Stimulated activated CD4-positive, alpha-beta T cell treated with anti-CD3 and anti-CD28 coated beads, Interleukin-12 subunit alpha, Interleukin-12 subunit beta, amount 100 ng/mL, for 4 hours (primary cell): Measurements from ENCODE around the gene MIX23.

Experiments
- DNase-seq: peaks from one replicate; pipeline ENCODE4 v3.0.0-alpha.2; 2020

Gene MIX23

DNA sequence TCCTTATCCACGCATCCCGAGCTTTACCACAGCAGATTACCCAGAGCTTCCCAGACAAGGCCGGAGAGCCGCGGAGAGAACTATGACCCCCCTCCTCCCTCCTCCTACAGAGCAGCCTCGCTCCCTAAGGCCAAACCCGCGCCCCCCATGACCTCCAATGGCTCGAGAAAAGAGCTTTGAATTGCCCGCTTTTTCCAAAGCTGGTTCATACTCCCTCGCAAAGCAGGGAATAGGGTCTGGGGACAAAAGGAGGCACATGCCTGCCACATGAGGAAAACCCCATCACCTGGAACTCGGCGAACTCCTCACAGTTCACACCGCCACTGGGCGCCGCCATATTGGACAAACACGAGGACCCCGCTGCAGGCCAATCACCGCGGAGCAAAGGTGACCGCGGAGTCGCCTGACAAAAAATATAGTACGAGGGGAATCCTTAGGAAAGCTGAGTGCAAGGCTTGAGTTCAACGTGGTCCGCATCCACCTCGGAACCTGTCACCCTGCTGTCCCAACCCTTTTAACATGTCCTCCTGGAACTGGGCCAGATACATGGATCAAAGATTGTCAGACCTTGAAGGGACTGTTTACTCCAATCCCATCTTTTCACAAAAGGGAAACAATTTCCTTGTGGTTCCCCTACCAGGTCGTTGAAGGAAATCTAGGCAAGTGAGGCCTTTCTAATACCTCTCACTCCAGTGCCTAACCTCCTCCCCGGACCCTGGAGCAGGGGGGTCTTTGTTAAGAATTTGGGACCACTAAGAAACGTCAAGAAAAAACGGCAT, at the start of gene MIX23:
TSS of gene MIX23 (minus strand) at position 344 of the 779 bp plus-strand sequence. CDS start at position 337, 7 bp downstream.
- peak; percentile 83 for DNase-seq

- DNase-seq = no peak
These were observed 47.3 kb upstream of the MIX23 start for GRCh38 chr3:122430371-122430770.

GRCh38 chr3:122427857-122428471, 44.9 kb upstream of the MIX23 start:
- no peak for DNase-seq

- DNase-seq = no peak
These were observed 38.8 kb upstream of the MIX23 start for GRCh38 chr3:122421836-122422235.

DNA sequence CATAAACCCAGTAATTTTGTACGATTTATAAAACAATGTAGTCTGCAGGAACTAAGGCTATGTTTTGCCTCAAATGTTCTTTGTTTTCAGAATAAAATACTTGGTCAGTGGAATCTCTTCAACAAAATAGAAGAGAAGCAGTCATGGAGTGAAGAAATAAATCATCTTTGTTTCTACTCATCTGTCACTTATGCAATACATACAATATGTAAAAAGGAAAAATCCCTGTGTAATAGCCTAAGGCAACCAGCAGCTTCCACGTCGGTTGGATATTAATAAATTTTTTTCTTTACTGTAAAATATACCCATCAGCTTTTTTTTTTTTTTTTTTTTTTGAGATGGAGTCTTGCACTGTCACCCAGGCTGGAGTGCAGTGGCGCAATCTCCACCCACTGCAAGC, 38.1 kb upstream of the MIX23 start:
- no peak for DNase-seq

DNA sequence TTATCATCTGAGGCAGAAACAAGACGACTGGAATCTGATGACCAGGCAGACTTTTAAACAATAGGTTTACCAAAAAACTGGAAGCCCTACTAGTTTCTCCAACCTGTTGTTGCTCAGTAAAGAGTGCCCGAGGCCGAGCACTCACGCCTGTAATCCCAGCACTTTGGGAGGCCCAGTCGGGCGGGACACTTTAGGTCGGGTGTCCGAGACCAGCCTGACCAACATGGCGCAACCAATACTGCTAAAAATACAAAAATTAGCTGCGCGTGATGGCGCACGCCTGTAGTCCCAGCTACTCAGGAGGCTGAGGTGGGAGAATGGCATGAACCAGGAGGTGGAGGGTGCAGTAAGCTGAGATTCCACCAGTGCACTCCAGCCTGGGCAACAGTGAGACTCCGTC, 33.9 kb upstream of the MIX23 start:
- DNase-seq = no peak

GRCh38 chr3:122415762-122416654, 33.0 kb upstream of the MIX23 start, which contains the start of gene WDR5B:
Gene WDR5B, minus strand, starts transcription at chr3:122416062. Its CDS starts 534 bp downstream, at chr3:122415528.
- peak; percentile 97 for DNase-seq

DNA sequence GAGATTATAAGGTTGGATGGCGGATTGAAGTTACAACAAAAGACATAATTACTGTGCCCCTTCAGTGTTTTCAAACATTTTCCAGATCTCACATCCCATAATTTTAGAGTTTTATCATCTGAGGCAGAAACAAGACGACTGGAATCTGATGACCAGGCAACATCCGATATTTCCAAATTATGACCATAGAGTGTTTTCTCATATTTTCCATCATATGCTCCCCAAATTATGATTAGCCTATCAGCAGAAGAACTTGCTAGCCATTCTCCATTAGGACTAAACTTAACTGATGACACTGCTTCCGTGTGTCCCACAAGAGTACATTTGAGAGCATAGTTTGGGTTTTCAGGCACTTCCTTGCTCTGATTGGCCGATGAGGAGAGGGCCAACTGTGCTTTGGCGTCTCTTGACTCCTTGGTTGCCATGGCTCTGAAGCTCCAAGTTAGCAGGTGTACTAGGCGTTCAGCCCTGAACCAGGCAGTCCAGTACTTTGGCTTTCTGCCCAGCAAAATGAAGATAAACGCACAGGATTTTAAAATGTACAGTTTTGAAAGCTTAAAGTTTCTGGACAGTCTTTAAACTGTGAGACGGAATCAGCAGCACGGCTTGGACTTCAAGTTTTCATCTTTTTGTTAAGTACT, 32.2 kb upstream of the MIX23 start:
- DNase-seq = peak; percentile 14

DNA sequence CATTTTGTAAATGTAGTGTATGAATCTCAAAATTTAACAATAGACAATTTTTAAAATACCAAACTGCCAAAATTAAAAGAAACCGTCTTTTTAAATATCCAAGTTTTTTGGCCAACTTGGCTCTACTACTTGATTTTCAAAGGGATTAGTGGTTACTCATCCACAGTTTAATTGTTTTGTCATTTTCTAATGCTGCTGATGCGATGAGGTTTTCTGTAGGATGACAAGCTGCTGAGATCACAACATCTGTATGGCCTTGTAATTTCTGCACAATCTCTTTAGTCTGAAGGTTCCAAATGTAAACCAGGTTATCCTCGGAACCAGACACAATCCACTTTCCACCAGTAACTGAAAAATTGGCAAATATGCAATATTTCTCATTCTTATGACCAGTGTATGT, 31.4 kb upstream of the MIX23 start:
- no peak for DNase-seq

- no peak for DNase-seq
These were observed 27.6 kb upstream of the MIX23 start for GRCh38 chr3:122410639-122411038.

DNA sequence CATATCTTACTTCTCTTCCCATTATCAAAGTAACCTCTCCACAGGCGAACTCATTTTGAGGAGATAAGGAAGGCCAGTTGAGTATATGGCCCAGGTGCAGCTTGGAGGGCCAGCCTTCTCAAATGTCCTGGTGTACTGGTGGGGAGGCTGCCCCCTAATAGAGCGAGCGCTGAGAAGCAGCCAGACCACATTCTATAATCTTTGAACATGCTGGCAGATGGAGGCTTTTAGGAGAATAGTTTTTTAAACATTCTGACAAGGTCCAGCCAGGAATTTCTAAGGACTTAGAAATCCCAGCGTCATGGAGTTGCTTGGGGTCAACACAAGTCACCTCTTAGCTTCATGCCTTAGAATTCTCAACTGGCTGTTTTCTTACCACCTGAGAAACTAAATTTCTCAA, 27.1 kb upstream of the MIX23 start:
- DNase-seq = no peak

GRCh38 chr3:122409446-122409845, 26.4 kb upstream of the MIX23 start:
- no peak for DNase-seq

DNA sequence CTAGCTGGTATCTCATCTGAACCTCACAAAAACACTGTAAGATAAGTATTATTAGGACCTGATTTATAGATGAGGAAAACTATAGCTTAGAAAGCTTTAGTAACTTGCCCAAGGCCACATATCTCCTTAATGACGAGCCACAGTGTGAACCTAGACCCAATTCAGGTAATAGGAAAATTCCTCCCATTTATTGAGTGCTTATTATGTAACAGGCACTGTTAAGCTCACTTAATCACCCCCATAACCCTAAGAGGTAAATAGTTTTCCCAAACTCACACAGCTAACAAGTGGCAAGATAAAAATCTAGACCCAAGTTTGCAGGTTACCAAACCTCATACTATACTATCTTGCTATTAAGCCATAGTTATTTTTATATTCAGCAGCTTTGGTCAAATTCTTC, 24.9 kb upstream of the MIX23 start:
- no peak for DNase-seq

- no peak for DNase-seq
These were observed 23.2 kb upstream of the MIX23 start for GRCh38 chr3:122406198-122406597.

DNA sequence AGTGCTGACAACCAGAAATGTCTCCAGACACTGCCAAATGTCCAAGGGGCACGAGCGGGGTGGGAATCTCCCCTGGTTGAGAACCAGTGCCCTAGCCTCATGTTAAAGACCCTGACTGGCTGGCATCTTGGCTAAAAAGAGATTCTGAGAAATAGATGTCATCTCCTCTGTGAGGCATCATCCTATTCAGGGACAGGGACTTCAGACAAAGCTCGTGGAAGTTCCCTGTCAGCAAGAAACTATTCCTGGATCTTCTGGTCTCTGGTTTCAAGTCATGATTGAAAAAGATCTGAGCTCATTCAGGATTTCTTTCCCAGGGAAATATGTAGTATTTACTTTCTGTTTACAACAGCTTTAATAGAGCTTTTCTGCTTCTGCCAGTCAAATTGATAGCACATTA, 22.0 kb upstream of the MIX23 start:
- DNase-seq = no peak

GRCh38 chr3:122403489-122403888, 20.5 kb upstream of the MIX23 start:
- DNase-seq = no peak

- no peak for DNase-seq
These were observed 15.9 kb upstream of the MIX23 start for GRCh38 chr3:122398920-122399319.

DNA sequence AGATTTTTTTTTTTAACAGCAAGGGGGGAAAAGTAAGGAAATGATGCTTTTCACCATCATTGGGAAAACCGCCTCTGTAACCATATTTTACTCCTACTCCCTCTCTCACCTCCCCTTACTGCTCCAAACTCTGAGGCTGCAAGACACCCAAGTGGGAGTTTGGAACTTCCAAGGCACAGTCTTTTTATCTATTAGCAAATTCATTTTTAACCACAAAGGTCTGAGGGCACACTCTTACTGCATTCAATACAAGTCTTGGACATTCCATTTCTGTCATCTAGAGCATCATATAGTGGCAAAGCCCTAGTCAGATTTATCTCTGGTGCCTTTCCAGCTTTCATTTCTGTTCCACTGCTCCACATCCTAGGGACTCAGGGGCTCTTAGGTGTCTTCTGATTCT, 14.2 kb upstream of the MIX23 start:
- DNase-seq = no peak

- DNase-seq = no peak
These were observed 13.5 kb upstream of the MIX23 start for GRCh38 chr3:122396511-122396910.

GRCh38 chr3:122395582-122395981, 12.6 kb upstream of the MIX23 start:
- no peak for DNase-seq

- no peak for DNase-seq
These were observed 11.1 kb upstream of the MIX23 start for GRCh38 chr3:122394173-122394572.

DNA sequence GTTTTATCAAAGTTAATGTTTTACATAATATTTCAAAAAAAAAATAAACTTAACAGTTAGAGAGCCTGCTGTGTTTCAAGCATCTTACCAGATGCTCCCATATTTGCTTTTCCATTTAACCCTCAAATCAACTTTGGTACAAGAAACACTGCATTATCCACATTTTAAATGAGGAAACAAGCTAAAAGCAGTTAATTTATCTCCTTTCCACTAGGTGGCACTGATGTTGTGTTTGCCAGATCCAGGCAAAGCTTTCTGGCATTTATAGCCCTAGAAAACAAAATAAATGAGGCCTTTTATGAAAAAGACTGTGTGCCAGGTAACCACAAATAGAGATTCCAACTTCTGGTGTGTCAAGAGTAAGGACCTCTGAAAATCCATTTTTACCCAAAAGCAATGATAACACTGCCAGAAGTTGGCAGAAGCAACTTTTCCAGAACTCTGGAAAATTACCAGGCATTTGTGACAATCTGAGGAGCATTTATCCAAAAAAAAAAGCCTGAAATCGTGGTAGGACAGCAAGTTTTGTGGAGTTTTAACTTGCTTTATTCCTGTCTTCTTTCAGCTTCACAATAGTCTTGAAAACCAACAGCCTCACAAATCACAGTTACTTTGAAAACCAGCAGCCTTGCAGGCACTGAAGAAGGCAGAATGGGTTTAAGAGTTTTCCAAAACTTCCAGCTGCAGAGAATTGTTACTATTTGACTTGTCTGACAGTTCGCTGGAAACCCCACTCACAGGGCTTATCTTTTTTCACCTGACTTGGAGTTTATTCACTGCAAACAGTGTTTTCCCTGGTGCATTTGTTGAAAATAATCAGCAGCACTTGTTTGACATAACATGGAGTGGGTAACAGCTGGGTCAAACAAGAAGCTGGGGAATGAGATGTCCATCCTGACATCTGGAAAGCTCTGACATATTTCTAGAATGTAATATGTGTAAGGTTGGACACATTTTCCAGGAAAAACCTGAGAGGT, 10.1 kb upstream of the MIX23 start:
- DNase-seq = no peak
